Activated CD4-positive, alpha-beta memory T cell treated with anti-CD3 and anti-CD28 coated beads for 36 hours (primary cell): ENCODE measurements around the gene MYRIP. TPM values are rescaled to one million over a fixed set of nuclear protein-coding genes. Genes with fewer than 3 reads are reported as not detected.
A peak's percentile ranks its signal among the peaks of the same experiment; 100 is the strongest.
"Not testable (repeated sequence)": the region's sequence is repeated elsewhere in the genome, so short reads cannot be mapped to it uniquely, and the experiment has no call there.

Source experiments
- CTCF ChIA-PET: fragments of 350-600 bp; sonication (Branson Sonifier 250); formaldehyde crosslinking; loops from one replicate; lab custom pipeline; 2021; ENCODE audit warnings: antibody characterized with exemption, inconsistent platforms; lab: Charles Lee
- POLR2A ChIA-PET: fragments of 350-600 bp; sonication (Branson Sonifier 250); formaldehyde crosslinking; loops from one replicate; lab custom pipeline; 2021; ENCODE audit warnings: antibody characterized with exemption; lab: Charles Lee
- DNase-seq: peaks from one replicate; pipeline ENCODE4 v3.0.0-alpha.2; 2020
- H3K27ac Mint-ChIP-seq: one replicate; pipeline ENCODE4 v1.8.0; 2021; ENCODE audit warnings: mixed read lengths
- H3K27me3 Mint-ChIP-seq: one replicate; pipeline ENCODE4 v1.8.0; 2021; ENCODE audit warnings: mixed read lengths
- H3K36me3 Mint-ChIP-seq: one replicate; pipeline ENCODE4 v1.8.0; 2021; ENCODE audit warnings: mixed read lengths
- H3K4me1 Mint-ChIP-seq: one replicate; pipeline ENCODE4 v1.8.0; 2021; ENCODE audit warnings: low read depth, mixed read lengths
- H3K4me3 Mint-ChIP-seq: one replicate; pipeline ENCODE4 v1.8.0; 2021; ENCODE audit warnings: mild to moderate bottlenecking, mixed read lengths
- H3K9me3 Mint-ChIP-seq: one replicate; pipeline ENCODE4 v1.8.0; 2021; ENCODE audit warnings: mixed read lengths
- intact Hi-C: fragments of 100-400 bp; cut with micrococcal nuclease; formaldehyde crosslinking; loops from one replicate; pipeline ENCODE4 v1.15.1; 2023
- total RNA-seq, 2 experiments: library from RNA; stranded (reverse); gene quantifications; one replicate each; pipeline ENCODE4 v1.2.3, GENCODE V29; 2021

Gene MYRIP
- total RNA-seq, 2 experiments from 2014 or later: not detected

GRCh38 chr3:39783680-39784079 is 25.7 kb upstream of the MYRIP start:
- ChIA-PET CTCF (no interaction called here), POLR2A (no interaction called here)
- intact Hi-C loops: no loop called here
- no peak for DNase-seq
- Mint-ChIP-seq H3K4me3 (no peak overlapping the region), H3K27me3 (no peaks in the 10 kb centered on the region), H3K9me3 (no peaks in the 10 kb centered on the region), H3K36me3 (no peaks in the 10 kb centered on the region), H3K4me1 (no peaks in the 10 kb centered on the region), H3K27ac (no peak overlapping the region)

GRCh38 chr3:39784922-39785321 is 24.5 kb upstream of the MYRIP start:
- no peak for DNase-seq
- CTCF ChIA-PET: no interaction called here
- intact Hi-C loops: no loop called here
- Mint-ChIP-seq H3K27me3 (no peaks in the 10 kb centered on the region), H3K36me3 (no peaks in the 10 kb centered on the region), H3K4me3 (no peak overlapping the region), H3K4me1 (no peaks in the 10 kb centered on the region), H3K9me3 (no peaks in the 10 kb centered on the region), H3K27ac (no peak overlapping the region)
- POLR2A ChIA-PET: no interaction called here

- Mint-ChIP-seq H3K4me1 (no peaks in the 10 kb centered on the region), H3K36me3 (no peaks in the 10 kb centered on the region), H3K27me3 (no peaks in the 10 kb centered on the region), H3K27ac (no peak overlapping the region), H3K4me3 (no peak overlapping the region), H3K9me3 (no peaks in the 10 kb centered on the region)
- DNase-seq: no peak
- POLR2A ChIA-PET: no interaction called here
- intact Hi-C loops: no loop called here
- CTCF ChIA-PET: no interaction called here
These were observed 21.1 kb upstream of the MYRIP start for GRCh38 chr3:39788128-39788883.

GRCh38 chr3:39791603-39792002 is 17.8 kb upstream of the MYRIP start:
- Mint-ChIP-seq H3K9me3 (no peaks in the 10 kb centered on the region), H3K27ac (no peak overlapping the region), H3K4me1 (no peaks in the 10 kb centered on the region), H3K4me3 (no peak overlapping the region), H3K36me3 (no peaks in the 10 kb centered on the region), H3K27me3 (no peaks in the 10 kb centered on the region)
- DNase-seq: no peak
- intact Hi-C loops: no loop called here
- POLR2A ChIA-PET: no interaction called here
- CTCF ChIA-PET: no interaction called here

GRCh38 chr3:39794880-39795279 is 14.5 kb upstream of the MYRIP start:
- CTCF ChIA-PET: no interaction called here
- no peak overlapping the region for H3K27ac Mint-ChIP-seq
- peaks cover 4% of the 10 kb centered on the region for H3K27me3 Mint-ChIP-seq
- H3K4me1 Mint-ChIP-seq: no peaks in the 10 kb centered on the region
- intact Hi-C loops: no loop called here
- no peaks in the 10 kb centered on the region for H3K9me3 Mint-ChIP-seq
- H3K4me3 Mint-ChIP-seq: no peak overlapping the region
- H3K36me3 Mint-ChIP-seq: no peaks in the 10 kb centered on the region
- no peak for DNase-seq
- POLR2A ChIA-PET: no interaction called here

GRCh38 chr3:39801216-39801615 is 8.2 kb upstream of the MYRIP start:
- no peaks in the 10 kb centered on the region for H3K4me1 Mint-ChIP-seq
- no peak overlapping the region for H3K27ac Mint-ChIP-seq
- H3K36me3 Mint-ChIP-seq: no peaks in the 10 kb centered on the region
- H3K4me3 Mint-ChIP-seq: no peak overlapping the region
- intact Hi-C loops: no loop called here
- no peaks in the 10 kb centered on the region for H3K9me3 Mint-ChIP-seq
- DNase-seq: no peak
- CTCF ChIA-PET: no interaction called here
- H3K27me3 Mint-ChIP-seq: peaks cover 6% of the 10 kb centered on the region
- POLR2A ChIA-PET: no interaction called here

- H3K4me3 Mint-ChIP-seq, H3K9me3 Mint-ChIP-seq, CTCF ChIA-PET, H3K27me3 Mint-ChIP-seq, H3K4me1 Mint-ChIP-seq, intact Hi-C loops, H3K27ac Mint-ChIP-seq, DNase-seq, H3K36me3 Mint-ChIP-seq, POLR2A ChIA-PET: not testable (repeated sequence)
These were observed 6.9 kb upstream of the MYRIP start for GRCh38 chr3:39802486-39802885.

GRCh38 chr3:39803956-39804355 is 5.5 kb upstream of the MYRIP start:
- CTCF ChIA-PET: no interaction called here
- POLR2A ChIA-PET: no interaction called here
- Mint-ChIP-seq H3K9me3 (no peaks in the 10 kb centered on the region), H3K27ac (no peak overlapping the region), H3K27me3 (peaks cover 23% of the 10 kb centered on the region), H3K36me3 (no peaks in the 10 kb centered on the region), H3K4me3 (no peak overlapping the region), H3K4me1 (peaks cover 4% of the 10 kb centered on the region)
- DNase-seq: no peak
- intact Hi-C loops: no loop called here

- Mint-ChIP-seq H3K4me1 (peaks cover 7% of the 10 kb centered on the region), H3K4me3 (no peak overlapping the region), H3K9me3 (no peaks in the 10 kb centered on the region), H3K27me3 (peaks cover 23% of the 10 kb centered on the region), H3K27ac (no peak overlapping the region), H3K36me3 (no peaks in the 10 kb centered on the region)
- POLR2A ChIA-PET: no interaction called here
- DNase-seq: no peak
- CTCF ChIA-PET: no interaction called here
- intact Hi-C loops: no loop called here
These were observed 4.5 kb upstream of the MYRIP start for GRCh38 chr3:39804951-39805350.

GRCh38 chr3:39805650-39806049 is 3.8 kb upstream of the MYRIP start:
- Mint-ChIP-seq H3K27ac (no peak overlapping the region), H3K4me1 (peaks cover 14% of the 10 kb centered on the region), H3K9me3 (no peaks in the 10 kb centered on the region), H3K27me3 (peaks cover 30% of the 10 kb centered on the region), H3K4me3 (no peak overlapping the region), H3K36me3 (no peaks in the 10 kb centered on the region)
- intact Hi-C loops: no loop called here
- ChIA-PET CTCF (no interaction called here), POLR2A (no interaction called here)
- DNase-seq: no peak

- ChIA-PET CTCF (interaction anchor here (1.1 kb wide), 1 partner anchor 63 kb away, joined by 3 read pairs; no protein-coding TSS in a partner anchor), POLR2A (no interaction called here)
- DNase-seq: no peak
- Mint-ChIP-seq H3K27me3 (peaks cover 40% of the 10 kb centered on the region), H3K9me3 (no peaks in the 10 kb centered on the region), H3K27ac (no peak overlapping the region), H3K36me3 (no peaks in the 10 kb centered on the region), H3K4me1 (peaks cover 14% of the 10 kb centered on the region), H3K4me3 (no peak overlapping the region)
- intact Hi-C loops: no loop called here
These were observed 2.6 kb upstream of the MYRIP start for GRCh38 chr3:39806820-39807219.

- ChIA-PET POLR2A (no interaction called here), CTCF (interaction anchor here (1.1 kb wide), 1 partner anchor 370 kb away, joined by 3 read pairs; no protein-coding TSS in a partner anchor)
- intact Hi-C loops: no loop called here
- Mint-ChIP-seq H3K4me3 (peak overlapping the region; percentile 34), H3K4me1 (peaks cover 14% of the 10 kb centered on the region), H3K27ac (no peak overlapping the region), H3K9me3 (no peaks in the 10 kb centered on the region), H3K36me3 (no peaks in the 10 kb centered on the region), H3K27me3 (peaks cover 45% of the 10 kb centered on the region)
- DNase-seq: no peak
These were observed 785 bp upstream of the MYRIP start for GRCh38 chr3:39808467-39809180.
